ENCODE measurements around the gene ARNT2. TPM values are rescaled to one million over a fixed set of nuclear protein-coding genes. Genes with fewer than 3 reads are reported as not detected.
A peak's percentile ranks its signal among the peaks of the same experiment; 100 is the strongest.

The ARNT2 gene
- total and polyA plus RNA-seq, 4 experiments from 2014 or later, result not detected

DNA sequence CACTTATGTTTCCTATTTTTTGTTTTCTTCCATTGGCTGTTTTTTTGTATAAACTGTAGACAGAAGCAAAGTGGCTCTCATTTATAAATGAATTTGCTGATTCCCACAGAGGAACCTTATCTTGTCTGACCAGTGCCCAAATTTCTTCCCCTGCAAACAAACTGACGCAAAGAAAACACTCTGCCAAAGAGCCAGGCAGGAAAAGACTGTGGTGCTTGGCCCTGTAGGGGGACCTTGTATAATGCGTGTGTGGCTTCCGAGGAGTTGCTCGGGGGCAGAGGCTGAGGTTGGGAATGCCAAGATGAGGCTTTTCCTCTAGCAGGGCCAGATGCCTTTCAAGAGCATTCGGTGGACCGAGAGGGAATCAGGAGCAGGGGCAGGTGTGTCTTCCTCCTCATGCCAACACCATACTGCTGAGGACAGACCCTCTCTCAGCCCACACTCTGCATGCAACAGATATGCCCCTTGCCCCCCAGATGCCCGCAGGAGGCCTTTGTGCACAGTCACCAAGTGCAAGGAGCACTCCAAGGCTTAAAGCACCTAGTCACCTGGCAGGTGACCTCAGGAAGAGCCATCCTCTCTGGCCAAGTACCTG is 186.7 kb downstream of the ARNT2 start:
- POLR2A ChIA-PET (ENCODE audit: partially characterized antibody), result no interaction called here

GRCh38 chr15:80591471-80591870 is 187.3 kb downstream of the ARNT2 start:
- Mint-ChIP-seq H3K9me3 (no peaks in the 10 kb centered on the region), H3K27ac (no peak overlapping the region), H3K4me3 (no peak overlapping the region), H3K36me3 (no peaks in the 10 kb centered on the region), H3K27me3 (peaks cover 6 to 9% of the 10 kb centered on the region in 2 donors), H3K4me1 (no peaks in the 10 kb centered on the region)
- ChIA-PET POLR2A (ENCODE audit: partially characterized antibody) (no interaction called here), CTCF (ENCODE audit: partially characterized antibody) (no interaction called here)
- H3K4me3 ChIP-seq (ENCODE audit: low read length in 2 of 2), result no peak overlapping the region
- no peak overlapping the region for H3K27ac ChIP-seq (ENCODE audit: low read depth, low read length)
- H3K36me3 ChIP-seq (ENCODE audit: insufficient read depth, low read length), result no peaks in the 10 kb centered on the region
- no peak for DNase-seq
- no peaks in the 10 kb centered on the region for H3K27me3 ChIP-seq (ENCODE audit: insufficient read depth, low read length)
- no peaks in the 10 kb centered on the region for H3K4me1 ChIP-seq (ENCODE audit: insufficient read depth, low read length)
- no peaks in the 10 kb centered on the region for H3K9me3 ChIP-seq (ENCODE audit: control insufficient read depth in 1 of 2, low read length in 2 of 2)
- intact Hi-C loops (cut with micrococcal nuclease), result no loop called here

More for the DNA sequence above, 186.7 kb downstream of the ARNT2 start:
- Histone ChIP-seq H3K27ac (ENCODE audit: low read depth, low read length) (no peak overlapping the region), H3K4me1 (ENCODE audit: insufficient read depth, low read length) (no peaks in the 10 kb centered on the region), H3K27me3 (ENCODE audit: insufficient read depth, low read length) (no peaks in the 10 kb centered on the region), H3K4me3 (ENCODE audit: low read length in 2 of 2) (no peak overlapping the region), H3K9me3 (ENCODE audit: control insufficient read depth in 1 of 2, low read length in 2 of 2) (no peaks in the 10 kb centered on the region), H3K36me3 (ENCODE audit: insufficient read depth, low read length) (no peaks in the 10 kb centered on the region)
- Mint-ChIP-seq H3K4me1 (no peaks in the 10 kb centered on the region), H3K27me3 (peaks cover 6% of the 10 kb centered on the region in 2 donors), H3K9me3 (no peaks in the 10 kb centered on the region), H3K36me3 (no peaks in the 10 kb centered on the region), H3K4me3 (no peak overlapping the region), H3K27ac (no peak overlapping the region)
- CTCF ChIA-PET (ENCODE audit: partially characterized antibody), result no interaction called here
- DNase-seq, result no peak
- intact Hi-C loops (cut with micrococcal nuclease), result no loop called here

GRCh38 chr15:80591938-80592825 is 188.0 kb downstream of the ARNT2 start:
- Mint-ChIP-seq H3K4me3 (no peak overlapping the region), H3K36me3 (no peaks in the 10 kb centered on the region), H3K9me3 (no peaks in the 10 kb centered on the region), H3K27ac (peak overlapping the region in 1 of 7 donors; percentile 29), H3K4me1 (no peaks in the 10 kb centered on the region), H3K27me3 (peaks cover 6 to 9% of the 10 kb centered on the region in 2 donors)
- DNase-seq, result no peak
- Histone ChIP-seq H3K9me3 (ENCODE audit: control insufficient read depth in 1 of 2, low read length in 2 of 2) (no peaks in the 10 kb centered on the region), H3K27me3 (ENCODE audit: insufficient read depth, low read length) (no peaks in the 10 kb centered on the region), H3K4me1 (ENCODE audit: insufficient read depth, low read length) (no peaks in the 10 kb centered on the region), H3K36me3 (ENCODE audit: insufficient read depth, low read length) (no peaks in the 10 kb centered on the region), H3K4me3 (ENCODE audit: low read length in 2 of 2) (no peak overlapping the region), H3K27ac (ENCODE audit: low read depth, low read length) (no peak overlapping the region)
- intact Hi-C loops (cut with micrococcal nuclease), result no loop called here
- POLR2A ChIA-PET (ENCODE audit: partially characterized antibody), result no interaction called here
- CTCF ChIA-PET (ENCODE audit: partially characterized antibody), result no interaction called here

DNA sequence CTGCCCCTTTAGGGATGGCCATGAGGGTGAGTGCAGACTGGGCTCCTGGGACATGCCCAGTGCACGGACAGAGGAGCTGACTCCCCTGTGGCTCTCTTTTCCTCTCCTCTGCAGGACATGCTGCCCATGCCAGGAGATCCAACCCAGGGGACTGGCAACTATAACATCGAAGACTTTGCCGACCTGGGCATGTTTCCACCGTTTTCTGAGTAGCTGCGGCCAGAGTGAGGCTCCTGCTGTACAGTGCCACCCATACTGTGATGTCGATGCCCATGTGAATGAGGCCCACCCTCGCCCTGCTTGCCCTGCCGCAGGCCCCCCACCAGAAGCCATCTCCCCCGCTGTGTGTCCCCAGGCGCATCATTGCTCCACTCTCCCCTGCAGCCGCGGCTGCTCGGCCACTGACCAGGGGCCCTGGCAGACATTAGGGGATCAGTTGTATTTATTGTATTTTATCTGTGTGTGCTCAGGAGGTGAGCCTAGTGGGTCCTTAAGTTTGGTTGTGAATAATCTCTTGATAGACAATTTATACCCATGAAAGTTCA is 189.4 kb downstream of the ARNT2 start:
- ChIA-PET POLR2A (ENCODE audit: partially characterized antibody) (no interaction called here), CTCF (ENCODE audit: partially characterized antibody) (no interaction called here)
- H3K4me3 ChIP-seq (ENCODE audit: low read length in 2 of 2), result no peak overlapping the region
- H3K4me1 Mint-ChIP-seq, result no peaks in the 10 kb centered on the region
- no peaks in the 10 kb centered on the region for H3K27me3 ChIP-seq (ENCODE audit: insufficient read depth, low read length)
- intact Hi-C loops (cut with micrococcal nuclease), result no loop called here
- H3K4me3 Mint-ChIP-seq, result no peak overlapping the region
- H3K36me3 Mint-ChIP-seq, result no peaks in the 10 kb centered on the region
- H3K4me1 ChIP-seq (ENCODE audit: insufficient read depth, low read length), result no peaks in the 10 kb centered on the region
- H3K9me3 Mint-ChIP-seq, result no peaks in the 10 kb centered on the region
- peaks cover 6 to 13% of the 10 kb centered on the region in 2 donors for H3K27me3 Mint-ChIP-seq
- H3K27ac Mint-ChIP-seq, result no peak overlapping the region
- no peak overlapping the region for H3K27ac ChIP-seq (ENCODE audit: low read depth, low read length)
- DNase-seq, result no peak
- no peaks in the 10 kb centered on the region for H3K36me3 ChIP-seq (ENCODE audit: insufficient read depth, low read length)
- no peaks in the 10 kb centered on the region for H3K9me3 ChIP-seq (ENCODE audit: control insufficient read depth in 1 of 2, low read length in 2 of 2)

DNA sequence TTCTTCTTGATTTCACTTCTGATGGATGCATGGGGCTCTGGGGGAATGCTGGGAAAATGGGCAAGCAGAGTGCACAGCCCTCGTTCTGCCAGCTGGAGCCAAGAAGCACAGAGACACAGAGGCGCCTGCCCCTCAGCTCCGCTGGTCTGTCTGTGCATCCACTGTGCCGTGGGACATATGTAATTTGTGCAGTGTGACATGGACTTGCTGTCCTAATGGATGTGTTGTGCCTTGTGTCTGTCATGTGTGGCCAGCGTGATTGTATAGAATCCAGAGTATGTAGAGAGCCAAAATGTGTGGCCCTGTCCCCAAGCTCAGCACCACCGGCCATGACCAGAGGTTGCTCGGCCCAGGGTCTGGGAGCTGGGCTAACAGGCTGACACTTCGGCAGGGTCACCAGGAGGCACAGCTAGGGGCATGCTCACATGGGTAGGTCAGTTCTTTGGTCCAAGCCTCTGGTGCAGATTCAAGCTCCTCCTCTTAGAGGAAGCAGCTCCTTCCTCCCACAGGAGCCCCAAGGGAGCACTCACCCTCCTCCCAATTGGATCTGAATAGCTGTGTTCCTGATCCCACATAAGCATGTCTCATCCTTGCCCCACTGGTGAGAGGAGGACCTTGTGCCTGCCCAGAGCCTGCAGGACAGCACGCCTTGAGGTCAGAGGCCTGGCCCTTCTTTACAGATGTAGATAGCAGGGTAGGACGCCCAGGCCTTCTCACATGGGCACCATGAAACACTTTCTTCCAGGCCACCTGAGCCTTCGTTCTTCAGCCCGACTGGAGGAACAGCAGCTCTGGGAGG is 190.1 kb downstream of the ARNT2 start:
- no peaks in the 10 kb centered on the region for H3K27me3 ChIP-seq (ENCODE audit: insufficient read depth, low read length)
- Mint-ChIP-seq H3K4me1 (no peaks in the 10 kb centered on the region), H3K9me3 (no peaks in the 10 kb centered on the region), H3K27ac (no peak overlapping the region), H3K27me3 (peaks cover 10 to 14% of the 10 kb centered on the region in 2 donors), H3K4me3 (no peak overlapping the region), H3K36me3 (no peaks in the 10 kb centered on the region)
- no peak overlapping the region for H3K4me3 ChIP-seq (ENCODE audit: low read length in 2 of 2)
- H3K9me3 ChIP-seq (ENCODE audit: control insufficient read depth in 1 of 2, low read length in 2 of 2), result no peaks in the 10 kb centered on the region
- H3K36me3 ChIP-seq (ENCODE audit: insufficient read depth, low read length), result no peaks in the 10 kb centered on the region
- intact Hi-C loops (cut with micrococcal nuclease), result no loop called here
- no peak for DNase-seq
- H3K27ac ChIP-seq (ENCODE audit: low read depth, low read length), result no peak overlapping the region
- H3K4me1 ChIP-seq (ENCODE audit: insufficient read depth, low read length), result no peaks in the 10 kb centered on the region
- ChIA-PET CTCF (ENCODE audit: partially characterized antibody) (no interaction called here), POLR2A (ENCODE audit: partially characterized antibody) (no interaction called here)

- no peaks in the 10 kb centered on the region for H3K27me3 ChIP-seq (ENCODE audit: insufficient read depth, low read length)
- Mint-ChIP-seq H3K27ac (no peak overlapping the region), H3K27me3 (peaks cover 13 to 19% of the 10 kb centered on the region in 2 donors), H3K4me3 (no peak overlapping the region), H3K9me3 (no peaks in the 10 kb centered on the region), H3K36me3 (no peaks in the 10 kb centered on the region), H3K4me1 (no peaks in the 10 kb centered on the region)
- DNase-seq, result no peak
- intact Hi-C loops (cut with micrococcal nuclease), result no loop called here
- POLR2A ChIA-PET (ENCODE audit: partially characterized antibody), result no interaction called here
- no peak overlapping the region for H3K4me3 ChIP-seq (ENCODE audit: low read length in 2 of 2)
- no peaks in the 10 kb centered on the region for H3K4me1 ChIP-seq (ENCODE audit: insufficient read depth, low read length)
- no peaks in the 10 kb centered on the region for H3K9me3 ChIP-seq (ENCODE audit: control insufficient read depth in 1 of 2, low read length in 2 of 2)
- CTCF ChIA-PET (ENCODE audit: partially characterized antibody), result no interaction called here
- H3K36me3 ChIP-seq (ENCODE audit: insufficient read depth, low read length), result no peaks in the 10 kb centered on the region
- H3K27ac ChIP-seq (ENCODE audit: low read depth, low read length), result no peak overlapping the region
These were observed 191.2 kb downstream of the ARNT2 start for GRCh38 chr15:80595396-80595795.

DNA sequence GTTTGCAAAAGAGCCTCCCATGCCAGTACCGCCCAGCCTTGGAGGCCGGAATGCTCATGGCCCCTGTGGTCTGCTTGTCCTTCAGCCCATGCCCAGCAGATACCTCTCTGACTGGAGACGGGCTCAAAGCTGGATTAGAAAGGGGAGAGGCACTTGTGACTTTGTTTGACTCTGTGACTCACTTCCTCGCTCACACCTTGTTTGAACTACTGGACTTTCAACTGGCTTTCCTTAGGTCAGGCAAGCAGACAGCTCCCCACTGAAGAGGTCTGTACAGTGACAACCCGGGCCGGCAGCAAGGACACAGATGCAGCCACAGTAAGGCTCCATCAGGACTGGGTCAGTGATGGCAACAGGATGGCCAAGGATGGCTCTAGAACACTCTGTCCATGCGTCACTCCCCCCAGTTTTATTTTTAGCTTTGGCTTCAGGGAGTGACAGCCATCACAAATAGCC is 192.4 kb downstream of the ARNT2 start:
- ChIA-PET CTCF (ENCODE audit: partially characterized antibody) (no interaction called here), POLR2A (ENCODE audit: partially characterized antibody) (no interaction called here)
- H3K36me3 Mint-ChIP-seq, result no peaks in the 10 kb centered on the region
- no peak overlapping the region for H3K27ac Mint-ChIP-seq
- no peaks in the 10 kb centered on the region for H3K9me3 ChIP-seq (ENCODE audit: control insufficient read depth in 1 of 2, low read length in 2 of 2)
- no peaks in the 10 kb centered on the region for H3K4me1 Mint-ChIP-seq
- H3K36me3 ChIP-seq (ENCODE audit: insufficient read depth, low read length), result no peaks in the 10 kb centered on the region
- H3K4me3 Mint-ChIP-seq, result no peak overlapping the region
- H3K27ac ChIP-seq (ENCODE audit: low read depth, low read length), result no peak overlapping the region
- peaks cover 13 to 19% of the 10 kb centered on the region in 2 donors for H3K27me3 Mint-ChIP-seq
- no peak overlapping the region for H3K4me3 ChIP-seq (ENCODE audit: low read length in 2 of 2)
- intact Hi-C loops (cut with micrococcal nuclease), result no loop called here
- no peaks in the 10 kb centered on the region for H3K4me1 ChIP-seq (ENCODE audit: insufficient read depth, low read length)
- no peaks in the 10 kb centered on the region for H3K9me3 Mint-ChIP-seq
- DNase-seq, result no peak
- H3K27me3 ChIP-seq (ENCODE audit: insufficient read depth, low read length), result no peaks in the 10 kb centered on the region
